GM19351 (cell line): ENCODE results near the gene C5orf46.

ENCODE experiments used
- ATAC-seq: cut with Tn5 transposase; IDR thresholded peaks from one replicate; pipeline ENCODE4 v1.9.1; 2021; ENCODE audit warnings: mild to moderate bottlenecking, moderate library complexity; ENCODE audit not compliant: unreplicated experiment

The C5orf46 gene

GRCh38 chr5:147859962-147860640 is 46.2 kb downstream of the C5orf46 start:
- no peak for ATAC-seq

GRCh38 chr5:147858565-147858964 is 47.8 kb downstream of the C5orf46 start:
- ATAC-seq = no peak

GRCh38 chr5:147857302-147858129 is 48.8 kb downstream of the C5orf46 start:
- ATAC-seq = peak; percentile 94

- ATAC-seq = no peak
Observed at GRCh38 chr5:147856801-147857200, 49.5 kb downstream of the C5orf46 start.

- no peak for ATAC-seq
Observed at GRCh38 chr5:147855774-147856069, 50.6 kb downstream of the C5orf46 start.

GRCh38 chr5:147854894-147855773 is 51.2 kb downstream of the C5orf46 start:
- ATAC-seq = no peak

GRCh38 chr5:147854331-147854730 is 52.0 kb downstream of the C5orf46 start:
- ATAC-seq = no peak

- no peak for ATAC-seq
Observed at GRCh38 chr5:147853372-147853987, 52.9 kb downstream of the C5orf46 start.

GRCh38 chr5:147852365-147852764 is 54.0 kb downstream of the C5orf46 start:
- ATAC-seq = no peak

GRCh38 chr5:147851578-147851977 is 54.8 kb downstream of the C5orf46 start:
- ATAC-seq = no peak

GRCh38 chr5:147849226-147849625 is 57.1 kb downstream of the C5orf46 start:
- ATAC-seq = no peak

- no peak for ATAC-seq
Observed at GRCh38 chr5:147845618-147846017, 60.7 kb downstream of the C5orf46 start.

GRCh38 chr5:147844846-147845245 is 61.5 kb downstream of the C5orf46 start:
- ATAC-seq = no peak

- no peak for ATAC-seq
Observed at GRCh38 chr5:147842869-147843268, 63.5 kb downstream of the C5orf46 start.
